ENCODE measurements around the gene CD3G.

GRCh38 chr11:118373263-118373662 lies 29.1 kb downstream of the CD3G start:
- TF ChIP-seq POLR2A (IDR thresholded peaks at IDR 0.05; ENCODE audit: low read depth, low read length), result no peak
- TF ChIP-seq TAF1 (IDR thresholded peaks at IDR 0.05; ENCODE audit: low read depth, low read length), result no peak
- TF ChIP-seq POLR2AphosphoS5 (IDR thresholded peaks at IDR 0.05; ENCODE audit: low read depth, low read length), result no peak
- TF ChIP-seq PAX5 (IDR thresholded peaks at IDR 0.05; ENCODE audit: insufficient read depth, low read length, severe bottlenecking), result no peak
- TF ChIP-seq SPI1 (IDR thresholded peaks at IDR 0.05; ENCODE audit: low read depth, low read length), result no peak
